WTC11 (cell line): ENCODE results near the gene FBXO2. TPM values are rescaled to one million over a fixed set of nuclear protein-coding genes. Genes with fewer than 3 reads are reported as not detected.

Experiments used
- ATAC-seq: fragments of 200-7000 bp; cut with Tn5 transposase; 2 replicates; pipeline ENCODE4 v1.10.0; 2021; ENCODE audit warnings: mild to moderate bottlenecking, moderate library complexity
- CTCF ChIA-PET: fragments of 300-600 bp; sonication (Branson Sonifier 250); formaldehyde crosslinking; loops from one replicate; lab custom pipeline; 2021; ENCODE audit warnings: antibody characterized with exemption; lab: Charles Lee
- POLR2A ChIA-PET: fragments of 350-600 bp; sonication (Branson Sonifier 250); formaldehyde crosslinking; loops from one replicate; lab custom pipeline; 2021; ENCODE audit warnings: antibody characterized with exemption; lab: Charles Lee
- DNase-seq: peaks from one replicate; pipeline ENCODE4 v3.0.0; 2021; ENCODE audit warnings: low spot score
- H3K27ac Mint-ChIP-seq: 2 replicates; pipeline ENCODE4 v1.8.0; 2021; ENCODE audit warnings: mixed read lengths
- H3K27me3 Mint-ChIP-seq: 2 replicates; pipeline ENCODE4 v1.8.0; 2021; ENCODE audit warnings: low read depth, mild to moderate bottlenecking, moderate library complexity, mixed read lengths
- H3K36me3 Mint-ChIP-seq: 2 replicates; pipeline ENCODE4 v1.8.0; 2021; ENCODE audit warnings: mixed read lengths
- H3K4me1 Mint-ChIP-seq: 2 replicates; pipeline ENCODE4 v1.8.0; 2022; ENCODE audit warnings: mixed read lengths
- H3K4me3 Mint-ChIP-seq: 2 replicates; pipeline ENCODE4 v1.8.0; 2021; ENCODE audit warnings: mild to moderate bottlenecking, moderate library complexity, mixed read lengths
- H3K9me3 Mint-ChIP-seq: 2 replicates; pipeline ENCODE4 v1.8.0; 2021; ENCODE audit warnings: mixed read lengths
- E2F5 ChIP-seq: sonication (generic); formaldehyde crosslinking; IDR thresholded peaks from 2 replicates; pipeline ENCODE4 v1.8.1; 2022; ENCODE audit warnings: mild to moderate bottlenecking, moderate library complexity, missing genetic modification reagents
- ESRRA ChIP-seq: sonication (generic); formaldehyde crosslinking; IDR thresholded peaks from 2 replicates; pipeline ENCODE4 v1.8.1; 2022; ENCODE audit warnings: mild to moderate bottlenecking, missing genetic modification reagents, borderline replicate concordance
- ETV6 ChIP-seq: sonication (generic); formaldehyde crosslinking; IDR thresholded peaks from 2 replicates; pipeline ENCODE4 v1.8.1; 2022; ENCODE audit warnings: mild to moderate bottlenecking, missing genetic modification reagents
- FOXP1 ChIP-seq: sonication (generic); formaldehyde crosslinking; IDR thresholded peaks from 2 replicates; pipeline ENCODE4 v1.8.0; 2022; ENCODE audit warnings: missing genetic modification reagents, mild to moderate bottlenecking, moderate library complexity, borderline replicate concordance
- GRHL2 ChIP-seq: fragments of 250-450 bp; sonication (Bioruptor Pico); IDR thresholded peaks from 2 replicates; pipeline ENCODE4 v1.8.0; 2022; ENCODE audit warnings: mild to moderate bottlenecking, moderate library complexity; ENCODE audit not compliant: insufficient replicate concordance, severe bottlenecking
- GTF2I ChIP-seq: fragments of 250-450 bp; sonication (Bioruptor Pico); conservative IDR thresholded peaks from 2 replicates; pipeline ENCODE4 v1.4.0; 2021; ENCODE audit warnings: mild to moderate bottlenecking
- IRF2 ChIP-seq: sonication (generic); formaldehyde crosslinking; IDR thresholded peaks from 2 replicates; pipeline ENCODE4 v1.8.0; 2022; ENCODE audit warnings: low read depth, missing genetic modification reagents, borderline replicate concordance
- MLX ChIP-seq: sonication (generic); formaldehyde crosslinking; IDR thresholded peaks from 2 replicates; pipeline ENCODE4 v1.8.1; 2023; ENCODE audit warnings: mild to moderate bottlenecking, missing genetic modification reagents, moderate library complexity
- NFE2L1 ChIP-seq: sonication (generic); formaldehyde crosslinking; IDR thresholded peaks from 2 replicates; pipeline ENCODE4 v1.8.1; 2023; ENCODE audit warnings: missing genetic modification reagents
- RELA ChIP-seq: sonication (generic); formaldehyde crosslinking; IDR thresholded peaks from 2 replicates; pipeline ENCODE4 v1.8.1; 2022; ENCODE audit warnings: missing genetic modification reagents, mild to moderate bottlenecking, borderline replicate concordance
- SMAD3 ChIP-seq: sonication (generic); formaldehyde crosslinking; IDR thresholded peaks from 2 replicates; pipeline ENCODE4 v1.8.0; 2022; ENCODE audit warnings: missing genetic modification reagents, mild to moderate bottlenecking, borderline replicate concordance
- SP1 ChIP-seq: sonication (generic); formaldehyde crosslinking; conservative IDR thresholded peaks from 2 replicates; pipeline ENCODE4 v1.8.1; 2022; ENCODE audit warnings: missing genetic modification reagents
- TCF7 ChIP-seq: sonication (generic); formaldehyde crosslinking; IDR thresholded peaks from 2 replicates; pipeline ENCODE4 v1.8.0; 2022; ENCODE audit warnings: mild to moderate bottlenecking, low read depth, missing genetic modification reagents, moderate library complexity
- USF2 ChIP-seq: sonication (generic); formaldehyde crosslinking; IDR thresholded peaks from 2 replicates; pipeline ENCODE4 v1.8.1; 2023; ENCODE audit warnings: mild to moderate bottlenecking, missing genetic modification reagents, moderate library complexity
- ZNF121 ChIP-seq: sonication (generic); formaldehyde crosslinking; IDR thresholded peaks from 2 replicates; pipeline ENCODE4 v1.8.0; 2023; ENCODE audit warnings: missing genetic modification reagents
- ZNF219 ChIP-seq: sonication (generic); formaldehyde crosslinking; IDR thresholded peaks from 2 replicates; pipeline ENCODE4 v1.8.0; 2023; ENCODE audit warnings: missing genetic modification reagents, mild to moderate bottlenecking, borderline replicate concordance
- ZNF232 ChIP-seq: sonication (generic); formaldehyde crosslinking; IDR thresholded peaks from 2 replicates; pipeline ENCODE4 v1.8.0; 2022; ENCODE audit warnings: mild to moderate bottlenecking, missing genetic modification reagents
- ZNF281 ChIP-seq: sonication (generic); formaldehyde crosslinking; IDR thresholded peaks from 2 replicates; pipeline ENCODE4 v1.8.0; 2023; ENCODE audit warnings: mild to moderate bottlenecking, missing genetic modification reagents
- ZNF671 ChIP-seq: fragments of 250-450 bp; sonication (Bioruptor Pico); IDR thresholded peaks from 2 replicates; pipeline ENCODE4 v1.8.0; 2021; ENCODE audit warnings: mild to moderate bottlenecking
- total RNA-seq: library from RNA; stranded (reverse); gene quantifications from 3 replicates; pipeline ENCODE4 v1.2.3, GENCODE V29; 2021

FBXO2 gene
- total RNA-seq, 1 experiment from 2014 or later, result 58.2 TPM

GRCh38 chr1:11650331-11650991 lies 3.8 kb downstream of the FBXO2 start (continued):
- TF ChIP-seq ZNF232 (CRISPR knock-in tag) (0 out of 2 replicates have a peak, but pooled peaks have one; percentile 19), GRHL2 (CRISPR knock-in tag) (no peak), MLX (no peak), TCF7 (CRISPR knock-in tag) (no peak), SP1 (CRISPR knock-in tag) (0 out of 2 replicates have a peak, but pooled peaks have one; percentile 55), FOXP1 (CRISPR knock-in tag) (peak; percentile 83; the same call in 1 of the 2 replicates), ESRRA (0 out of 2 replicates have a peak, but pooled peaks have one; percentile 40), ZNF121 (CRISPR knock-in tag) (0 out of 2 replicates have a peak, but pooled peaks have one; percentile 25), ZNF281 (CRISPR knock-in tag) (no peak), NFE2L1 (CRISPR knock-in tag) (no peak), ETV6 (CRISPR knock-in tag) (peak; percentile 84; the same call in 1 of the 2 replicates), GTF2I (CRISPR knock-in tag) (peak; percentile 96), SMAD3 (CRISPR knock-in tag) (no peak), ZNF219 (CRISPR knock-in tag) (no peak)

- no peak overlapping the region for H3K4me3 Mint-ChIP-seq
- ChIA-PET CTCF (interaction anchor here (0.5 to 3.0 kb wide), 22 partner anchors 7 to 370 kb away, joined by 3 to 23 read pairs (median 6); partner anchors contain the start of genes AGTRAP and FBXO6), POLR2A (interaction anchor here (0.5 to 1.4 kb wide), 3 partner anchors 14 to 99 kb away, joined by 3 read pairs; partner anchors contain the start of gene FBXO6)
Observed at GRCh38 chr1:11649624-11650330, 4.5 kb downstream of the FBXO2 start.

More at GRCh38 chr1:11649624-11650330, 4.5 kb downstream of the FBXO2 start:
- Mint-ChIP-seq H3K27me3 (peaks cover 22% of the 10 kb centered on the region), H3K9me3 (no peaks in the 10 kb centered on the region), H3K36me3 (no peaks in the 10 kb centered on the region), H3K4me1 (peaks cover 30% of the 10 kb centered on the region), H3K27ac (no peak overlapping the region)
- no peak for ATAC-seq
- DNase-seq, result no peak
- no peak for TF ChIP-seq RELA (CRISPR knock-in tag)
- 0 out of 2 replicates have a peak, but pooled peaks have one; percentile 19 for TF ChIP-seq E2F5 (CRISPR knock-in tag)
- no peak for TF ChIP-seq IRF2 (CRISPR knock-in tag)
- TF ChIP-seq USF2 (CRISPR knock-in tag), result no peak
- TF ChIP-seq ZNF671, result no peak
